HG02884 (cell line): ENCODE data around the gene MTFR1L.

Experiments used
- ATAC-seq: cut with Tn5 transposase; IDR thresholded peaks from one replicate; pipeline ENCODE4 v1.9.1; 2021; ENCODE audit warnings: mild to moderate bottlenecking, moderate library complexity; ENCODE audit not compliant: unreplicated experiment

Gene MTFR1L

DNA sequence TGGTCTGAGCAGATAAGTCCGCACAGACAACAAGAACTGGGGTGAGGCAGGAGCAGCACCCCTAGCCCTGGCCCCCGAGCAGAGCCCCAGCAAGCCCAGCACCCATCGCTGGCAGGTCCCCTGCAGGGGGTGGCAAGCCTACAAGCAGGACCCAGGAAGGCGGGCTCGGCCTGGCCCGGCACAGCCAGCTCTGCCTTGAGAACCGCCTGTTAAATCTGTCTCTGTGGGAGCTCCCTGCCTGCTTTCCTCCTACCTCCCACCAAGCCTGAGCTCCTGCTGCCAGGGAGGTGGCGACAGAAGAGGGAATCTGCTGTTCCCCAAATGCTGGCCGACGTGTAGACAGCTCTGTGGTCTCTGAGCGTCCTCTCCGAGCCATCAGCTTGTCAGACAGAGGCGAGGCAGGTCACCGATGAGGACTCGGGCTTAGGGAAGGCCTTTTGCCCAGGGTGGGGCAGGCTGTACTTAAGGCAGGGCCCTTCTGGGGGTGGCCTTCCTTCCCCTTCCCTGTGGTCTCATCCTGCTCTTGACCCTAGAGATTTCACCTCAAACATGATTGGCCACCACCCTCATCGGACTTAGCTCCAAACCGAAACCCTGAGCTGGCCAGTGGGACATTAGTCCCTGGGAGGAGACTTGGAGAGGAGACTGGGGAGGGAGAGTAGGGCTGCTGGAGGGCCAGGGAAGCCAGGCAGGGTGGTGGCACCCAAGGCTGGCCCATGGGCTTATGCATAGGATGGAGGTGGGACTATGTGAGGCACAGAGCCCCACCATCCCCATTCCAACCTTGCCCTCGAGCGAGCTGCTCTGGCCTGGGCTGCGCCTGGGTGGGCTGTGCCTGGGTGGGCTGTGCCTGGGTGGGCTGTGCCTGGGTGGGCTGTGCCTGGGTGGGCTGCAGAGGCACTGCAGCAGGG lies 12.0 kb upstream of the MTFR1L start:
- ATAC-seq: no peak

DNA sequence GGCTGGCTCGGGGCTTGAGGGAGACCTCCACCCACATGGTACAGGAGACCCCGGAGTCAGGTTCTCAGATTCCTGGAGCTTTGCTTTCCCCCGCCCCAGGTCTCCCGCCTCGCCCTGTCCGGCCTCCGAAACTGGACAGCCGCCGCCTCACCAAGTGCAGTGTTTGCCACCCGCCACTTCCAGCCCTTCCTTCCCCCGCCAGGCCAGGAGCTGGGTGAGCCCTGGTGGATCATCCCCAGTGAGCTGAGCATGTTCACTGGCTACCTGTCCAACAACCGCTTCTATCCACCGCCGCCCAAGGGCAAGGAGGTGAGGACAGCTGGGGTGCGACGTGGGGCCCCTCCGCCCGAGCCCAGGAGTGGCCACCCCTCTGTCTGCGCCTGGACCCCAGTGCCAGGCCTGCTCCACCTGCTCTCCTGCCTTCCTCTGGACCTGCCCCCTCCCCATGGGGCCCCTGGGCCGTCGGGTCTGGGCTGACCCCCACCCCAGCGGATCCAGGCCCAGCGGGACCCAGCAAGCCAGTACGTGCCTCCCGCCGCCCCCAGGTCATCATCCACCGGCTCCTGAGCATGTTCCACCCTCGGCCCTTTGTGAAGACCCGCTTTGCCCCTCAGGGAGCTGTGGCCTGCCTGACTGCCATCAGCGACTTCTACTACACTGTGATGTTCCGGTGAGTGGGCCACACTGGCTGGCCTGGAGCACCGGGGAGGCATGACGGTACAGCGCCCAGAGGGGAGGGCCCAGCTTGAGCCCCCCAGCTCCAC lies 11.1 kb upstream of the MTFR1L start:
- ATAC-seq: no peak

DNA sequence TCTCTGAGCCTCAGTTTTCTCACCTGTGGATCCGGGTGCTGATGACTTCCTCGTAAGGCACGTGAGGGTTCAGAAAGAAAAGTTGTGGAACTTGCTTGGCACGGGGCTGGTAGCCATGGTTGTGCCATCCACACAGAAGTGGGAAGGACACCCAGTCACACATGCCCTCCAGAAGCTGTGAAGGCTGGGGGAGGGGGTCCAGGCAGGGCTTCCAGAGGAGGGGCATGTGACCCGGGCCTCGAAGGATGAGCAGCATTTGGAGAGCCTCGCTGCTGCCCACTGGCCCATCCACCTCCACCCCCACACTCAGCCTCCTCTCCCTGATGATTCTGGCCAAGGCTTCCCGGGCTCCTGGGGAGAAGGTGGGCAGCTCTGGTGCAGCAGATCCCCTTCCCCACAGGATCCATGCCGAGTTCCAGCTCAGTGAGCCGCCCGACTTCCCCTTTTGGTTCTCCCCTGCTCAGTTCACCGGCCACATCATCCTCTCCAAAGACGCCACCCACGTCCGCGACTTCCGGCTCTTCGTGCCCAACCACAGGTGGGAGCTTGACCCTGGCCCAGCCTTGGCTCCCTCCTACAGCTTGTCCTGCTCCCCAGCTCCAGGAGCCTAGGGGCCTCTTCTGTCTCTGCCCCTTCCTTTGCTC lies 10.3 kb upstream of the MTFR1L start:
- no peak for ATAC-seq

DNA sequence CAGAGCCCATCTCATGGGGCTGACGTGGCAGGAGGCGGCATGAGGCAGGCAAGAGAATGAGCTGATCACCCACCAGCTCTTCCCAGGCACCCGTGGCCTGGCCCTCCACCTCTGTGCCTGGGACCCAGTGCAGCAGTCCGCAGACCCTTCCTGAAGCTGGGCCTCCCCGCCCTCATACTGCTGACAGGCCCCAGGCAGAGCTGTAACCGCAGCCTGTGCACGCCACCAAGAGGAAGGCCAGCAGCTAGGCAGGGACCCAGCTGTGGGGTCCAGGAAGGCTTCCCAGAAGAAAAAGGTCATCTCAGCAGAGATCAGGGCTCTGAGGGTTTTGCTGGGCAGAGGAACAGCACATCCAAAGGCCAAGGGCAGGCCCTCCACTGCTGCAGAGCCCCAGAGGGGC lies 9.8 kb upstream of the MTFR1L start:
- ATAC-seq: no peak

DNA sequence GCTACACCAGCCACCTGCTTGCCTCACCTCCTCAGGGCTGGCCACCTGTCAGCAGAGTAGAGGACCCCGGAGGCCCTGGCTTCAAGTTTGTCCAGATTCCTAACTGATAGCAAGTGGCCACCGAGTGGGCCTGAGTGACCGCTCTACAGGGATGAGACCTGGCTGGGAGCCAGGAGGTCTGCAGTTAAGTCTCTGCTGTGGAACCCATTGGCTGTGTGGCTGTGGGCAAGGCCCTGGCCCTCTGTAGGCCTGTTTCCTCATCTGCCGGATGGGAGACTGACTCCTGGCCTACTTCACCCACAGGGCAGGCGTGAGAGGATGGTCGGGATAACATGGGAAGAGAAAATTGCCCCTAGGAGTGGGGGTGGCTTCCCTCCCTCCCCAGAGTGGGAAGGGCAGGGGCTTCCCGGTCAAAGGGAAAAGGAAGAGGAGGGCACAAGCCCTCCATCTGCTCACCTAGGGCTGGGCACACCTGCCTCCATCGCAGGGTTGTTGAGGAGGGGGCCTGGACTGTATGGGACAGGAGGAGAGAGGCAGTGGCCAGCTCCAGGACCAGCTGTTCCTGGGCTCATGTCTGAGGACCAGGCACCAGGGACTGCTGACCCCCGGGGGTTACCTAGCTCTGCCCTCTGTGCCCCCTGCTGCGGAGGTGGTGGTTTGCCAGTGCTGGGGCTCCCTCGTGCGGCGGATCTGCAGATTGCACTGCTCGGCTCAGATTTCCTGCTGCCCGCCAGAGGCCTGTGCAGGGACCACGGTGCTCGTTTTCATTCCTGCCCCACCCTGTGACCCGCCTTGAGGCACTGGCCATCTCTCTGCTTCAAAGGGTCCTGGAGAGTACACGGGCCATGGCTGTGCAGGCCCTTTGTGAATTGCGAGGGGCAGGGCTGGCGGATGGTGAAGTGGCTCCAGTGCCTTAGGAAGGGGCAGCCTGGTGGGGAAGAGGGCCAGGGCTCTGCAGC lies 9.1 kb upstream of the MTFR1L start:
- ATAC-seq: no peak

DNA sequence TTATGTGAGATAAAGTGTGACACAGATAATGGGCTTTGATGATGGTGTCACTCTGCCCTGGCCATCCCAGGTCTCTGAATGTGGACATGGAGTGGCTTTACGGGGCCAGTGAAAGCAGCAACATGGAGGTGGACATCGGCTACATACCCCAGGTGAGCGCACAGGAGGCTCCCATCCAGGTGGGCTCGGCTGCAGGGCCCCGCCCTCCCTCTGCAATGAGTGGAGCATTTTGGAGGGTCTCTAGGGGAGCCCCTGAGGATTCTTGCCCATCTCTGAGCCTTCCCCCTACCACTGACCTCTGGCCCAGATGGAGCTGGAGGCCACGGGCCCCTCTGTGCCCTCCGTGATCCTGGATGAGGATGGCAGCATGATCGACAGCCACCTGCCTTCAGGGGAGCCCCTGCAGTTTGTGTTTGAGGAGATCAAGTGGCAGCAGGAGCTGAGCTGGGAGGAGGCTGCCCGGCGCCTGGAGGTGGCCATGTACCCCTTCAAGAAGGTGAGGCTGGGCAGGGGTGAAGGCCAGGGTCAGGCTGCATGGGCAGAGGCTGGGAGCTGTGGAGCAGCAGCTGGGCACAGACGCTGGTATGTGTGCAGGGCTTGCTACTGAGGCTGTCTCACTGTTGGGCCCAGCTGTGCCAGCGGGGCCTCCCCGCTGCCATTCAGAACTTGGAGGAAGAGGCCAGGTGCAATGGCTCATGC lies 8.2 kb upstream of the MTFR1L start:
- no peak for ATAC-seq

DNA sequence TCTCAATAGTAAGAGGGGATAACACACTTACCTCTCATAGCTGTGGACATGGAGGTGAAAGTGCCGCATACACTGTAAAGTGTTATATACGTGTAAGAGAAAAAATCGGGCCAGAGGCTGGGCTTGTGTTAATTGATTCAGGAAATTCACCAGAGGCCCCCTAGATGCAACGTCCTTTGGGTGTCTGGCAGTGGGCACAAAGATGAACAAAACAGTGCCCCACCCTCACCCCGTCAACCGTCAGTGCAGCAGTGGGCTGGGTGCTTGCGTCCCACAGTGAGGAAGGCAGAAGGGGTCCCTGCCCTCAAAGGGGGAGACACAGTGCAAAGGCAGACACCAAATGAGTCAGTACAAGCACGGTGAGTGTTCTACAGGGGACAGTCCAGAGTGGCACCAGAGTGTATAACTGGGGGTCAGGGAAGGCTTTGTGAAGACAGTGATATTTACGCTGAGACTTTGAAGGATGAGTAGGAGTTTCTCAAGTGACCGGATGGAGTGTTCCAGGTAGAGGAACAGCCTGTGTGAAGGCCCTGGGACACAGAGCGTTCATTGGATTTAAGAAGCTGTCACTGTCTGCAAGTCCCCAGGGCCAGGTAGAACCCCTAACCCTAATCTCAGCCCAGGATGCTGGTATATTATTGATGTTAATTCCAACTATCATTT lies 6.6 kb upstream of the MTFR1L start:
- ATAC-seq: no peak

DNA sequence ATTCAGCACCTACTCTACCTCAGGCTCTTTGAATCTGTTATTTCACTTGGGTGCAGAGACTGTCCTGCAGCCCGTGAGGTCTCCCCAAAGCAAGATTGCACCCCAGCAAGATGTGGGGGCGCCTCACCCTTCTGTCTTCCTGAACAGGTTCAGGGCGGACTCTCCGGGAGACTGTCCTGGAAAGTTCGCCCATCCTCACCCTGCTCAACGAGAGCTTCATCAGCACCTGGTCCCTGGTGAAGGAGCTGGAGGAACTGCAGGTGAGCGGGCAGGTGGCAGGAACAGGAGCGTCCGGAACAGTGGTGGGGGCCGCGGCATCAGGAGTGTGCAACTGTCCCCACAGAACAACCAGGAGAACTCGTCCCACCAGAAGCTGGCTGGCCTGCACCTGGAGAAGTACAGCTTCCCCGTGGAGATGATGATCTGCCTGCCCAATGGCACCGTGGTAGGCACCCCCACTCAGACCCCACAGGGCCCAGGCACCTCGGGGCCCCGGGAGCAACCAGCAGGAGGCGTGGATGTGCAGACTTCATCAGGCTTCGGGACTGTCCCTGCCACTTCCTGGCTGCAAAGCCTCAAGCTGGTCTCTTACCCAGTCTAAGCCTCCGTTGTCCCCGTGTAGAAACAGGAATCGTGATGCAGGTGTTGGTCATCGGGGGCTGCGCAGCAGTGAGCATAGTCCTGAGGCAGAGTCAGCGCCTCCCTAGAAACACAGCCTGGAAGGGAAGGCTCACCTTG lies 5.9 kb upstream of the MTFR1L start:
- no peak for ATAC-seq

DNA sequence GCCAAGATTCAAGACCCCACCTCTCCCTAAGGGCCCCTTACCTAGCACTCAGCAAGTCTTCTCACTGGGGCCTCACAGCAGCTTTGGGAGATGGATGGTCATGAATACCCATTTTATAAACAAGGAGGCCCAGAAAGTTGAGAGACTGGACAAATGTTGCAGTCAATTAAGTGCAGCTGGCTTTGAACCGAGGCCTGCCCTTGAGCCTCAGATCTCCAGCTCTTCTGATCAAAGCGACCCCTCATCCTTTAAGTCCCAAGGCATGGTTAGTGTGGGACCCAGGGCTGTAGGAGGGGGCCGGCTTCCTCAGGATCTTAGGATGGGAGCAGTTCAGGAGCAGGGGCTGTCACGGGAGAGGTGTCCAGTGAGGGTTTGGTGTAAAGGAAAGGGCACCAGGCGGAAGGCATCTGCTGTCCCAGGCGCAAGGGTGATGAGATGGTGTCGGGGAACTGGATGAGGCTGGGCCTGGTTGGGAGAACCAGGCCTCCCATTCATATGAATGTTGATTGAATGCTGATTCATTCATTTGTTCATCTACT lies 5.1 kb upstream of the MTFR1L start:
- ATAC-seq: no peak

DNA sequence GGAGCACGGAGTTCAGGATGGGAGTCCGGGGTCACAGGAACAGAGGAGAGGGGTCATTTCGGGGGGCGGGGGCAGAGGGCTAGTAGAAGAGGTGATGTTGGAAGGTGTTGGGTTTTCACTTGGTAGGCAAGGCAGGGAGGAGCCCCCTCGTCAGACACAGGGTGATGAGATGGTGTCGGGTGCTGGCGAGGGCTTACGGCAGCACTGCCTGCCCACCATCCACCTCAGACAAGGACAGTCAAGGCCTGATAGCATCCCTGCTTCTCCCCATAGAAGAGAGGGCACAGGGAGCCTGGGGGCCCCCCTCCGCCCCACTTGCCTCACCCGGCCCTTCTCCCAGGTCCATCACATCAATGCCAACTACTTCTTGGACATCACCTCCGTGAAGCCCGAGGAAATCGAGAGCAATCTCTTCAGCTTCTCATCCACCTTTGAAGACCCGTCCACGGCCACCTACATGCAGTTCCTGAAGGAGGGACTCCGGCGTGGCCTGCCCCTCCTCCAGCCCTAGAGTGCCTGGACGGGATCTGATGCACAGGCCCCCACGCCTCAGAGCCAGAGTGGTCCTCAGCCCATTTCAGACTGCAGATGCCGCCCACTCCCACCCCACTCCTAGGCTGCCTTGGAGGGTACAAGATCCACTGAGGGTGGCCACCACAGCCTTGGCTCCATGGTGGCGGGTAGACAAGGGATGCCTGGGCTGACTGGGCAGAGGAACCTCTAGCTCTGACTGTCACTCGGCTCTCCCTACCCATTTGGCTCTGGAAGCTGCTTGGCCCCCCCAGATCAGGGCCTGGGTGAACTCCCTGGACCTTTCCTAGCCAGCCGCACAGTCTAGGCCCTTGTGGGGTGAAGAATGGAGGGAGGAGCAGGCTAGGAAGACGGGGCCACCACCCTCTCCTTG lies 4.3 kb upstream of the MTFR1L start:
- ATAC-seq: no peak

DNA sequence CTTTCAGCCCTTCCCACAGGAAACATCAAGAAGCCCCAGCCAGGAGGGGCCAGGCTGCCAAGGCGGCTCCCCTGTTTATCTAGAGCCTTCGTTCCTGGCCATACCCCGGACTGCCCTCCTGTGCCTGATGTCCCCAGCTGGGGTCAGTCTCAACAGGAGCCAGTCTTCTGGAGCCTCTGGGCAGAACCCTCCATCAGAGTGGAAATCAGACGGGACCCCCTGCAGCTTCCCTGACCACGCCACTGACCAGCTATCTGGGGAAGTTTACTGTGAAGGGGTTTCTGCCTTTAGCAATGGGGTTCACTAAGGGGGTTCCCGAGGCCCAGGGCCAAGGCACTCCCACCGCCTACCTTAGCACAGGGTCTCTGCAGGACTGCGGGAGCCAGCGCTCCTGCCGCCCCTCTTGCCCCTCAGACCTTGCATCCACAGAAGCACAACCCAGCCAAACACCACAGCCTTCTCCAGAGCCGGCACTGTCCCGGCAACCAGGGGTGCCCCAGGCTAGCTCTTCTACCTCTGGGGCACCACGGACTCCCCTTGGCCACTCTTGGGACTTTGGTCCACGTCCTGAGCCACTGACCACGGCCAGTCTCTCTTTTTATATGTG lies 3.5 kb upstream of the MTFR1L start:
- ATAC-seq: no peak

DNA sequence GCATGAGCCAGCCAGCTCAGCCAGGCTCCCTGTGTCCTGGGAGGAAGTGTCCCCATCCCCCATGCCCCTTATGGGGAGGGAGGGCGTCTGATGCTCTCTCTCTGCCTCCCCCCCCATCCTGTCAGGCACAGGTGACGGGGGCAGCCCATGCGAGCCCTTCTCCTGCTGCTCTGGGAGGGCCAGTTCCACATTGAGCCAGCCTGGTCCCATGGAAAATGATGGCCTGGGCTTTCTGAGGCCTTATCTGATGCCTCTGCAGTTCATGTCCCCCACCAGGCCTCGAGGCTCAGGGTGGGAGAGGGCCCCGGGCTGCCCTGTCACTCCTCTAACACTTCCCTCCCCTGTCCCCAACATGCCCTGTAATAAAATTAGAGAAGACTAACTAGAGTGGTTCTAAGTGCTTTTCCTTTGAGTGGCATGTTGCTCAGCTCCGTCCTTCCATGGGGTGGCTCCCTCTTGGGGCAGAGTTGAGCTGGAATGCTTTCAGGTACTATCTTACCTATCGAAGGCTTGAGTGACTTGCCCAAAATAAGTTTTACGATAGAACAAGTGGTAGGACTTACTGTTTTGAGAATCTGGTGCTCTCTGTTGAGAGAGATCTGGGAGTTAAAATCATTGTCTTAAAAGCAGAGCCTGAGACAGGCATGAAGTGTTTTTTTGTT lies 1.8 kb upstream of the MTFR1L start:
- ATAC-seq: no peak

DNA sequence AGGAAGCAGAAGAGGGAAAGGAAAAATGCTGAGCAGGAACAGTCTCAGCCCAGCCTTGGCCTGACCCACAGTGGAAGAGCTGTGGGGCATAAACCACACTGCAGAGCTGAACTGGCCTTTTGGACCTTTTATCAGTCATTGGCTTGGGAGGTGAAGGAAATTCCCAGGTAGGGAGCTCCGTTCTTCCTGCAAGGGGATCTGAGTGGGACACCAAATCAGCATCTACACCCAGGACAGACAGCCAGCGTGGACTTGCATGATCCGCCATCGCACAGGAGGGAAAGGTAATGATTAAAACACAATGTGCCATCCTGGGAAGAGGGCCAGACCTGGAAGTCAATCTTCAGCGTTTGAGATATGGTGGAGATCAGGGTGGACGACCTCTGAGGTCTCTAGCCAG lies 1.2 kb upstream of the MTFR1L start:
- no peak for ATAC-seq

DNA sequence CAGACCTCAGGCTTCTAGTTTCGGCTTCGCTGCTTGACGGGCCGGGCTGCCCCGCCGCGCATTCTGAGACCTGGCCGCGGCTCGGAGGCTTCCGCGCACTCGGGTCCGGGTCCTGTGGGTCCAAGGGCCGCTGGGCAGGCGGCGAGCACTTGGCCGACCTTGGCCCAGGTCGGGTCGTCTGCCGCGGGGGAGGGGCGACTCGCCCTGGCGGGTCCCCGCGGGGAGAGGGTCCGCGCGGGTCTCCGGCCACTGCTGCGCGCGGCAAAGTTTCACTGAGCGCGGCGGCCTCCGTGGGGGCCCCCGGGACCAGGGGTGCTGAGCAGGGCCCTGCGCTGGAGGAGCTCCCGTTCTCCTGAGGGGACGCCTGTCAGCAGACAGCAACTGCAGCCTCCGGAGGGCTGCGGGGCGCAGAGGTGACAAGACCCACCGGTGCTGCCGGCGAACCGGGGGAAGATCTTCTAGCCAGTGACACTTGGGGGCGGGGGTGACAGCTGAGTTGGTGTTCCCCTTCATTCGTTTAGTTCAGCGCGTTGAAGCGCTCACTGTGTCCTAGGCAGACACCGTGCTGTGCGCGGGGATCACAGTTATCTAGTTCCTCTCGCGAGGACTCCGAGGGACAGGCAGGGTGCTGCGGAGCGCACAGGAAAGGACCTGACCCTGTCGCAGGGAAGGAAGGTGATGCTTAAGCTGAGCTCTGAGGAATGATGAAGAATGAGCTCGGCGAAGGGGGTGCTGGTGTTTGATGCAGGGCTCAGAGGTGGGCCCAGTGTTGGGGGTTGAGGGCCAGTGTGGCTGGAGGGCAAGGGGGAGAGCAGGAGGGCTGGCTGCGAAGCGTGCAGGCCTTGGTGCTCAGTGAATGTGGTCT lies 725 bp downstream of the MTFR1L start:
- ATAC-seq: peak; percentile 39

DNA sequence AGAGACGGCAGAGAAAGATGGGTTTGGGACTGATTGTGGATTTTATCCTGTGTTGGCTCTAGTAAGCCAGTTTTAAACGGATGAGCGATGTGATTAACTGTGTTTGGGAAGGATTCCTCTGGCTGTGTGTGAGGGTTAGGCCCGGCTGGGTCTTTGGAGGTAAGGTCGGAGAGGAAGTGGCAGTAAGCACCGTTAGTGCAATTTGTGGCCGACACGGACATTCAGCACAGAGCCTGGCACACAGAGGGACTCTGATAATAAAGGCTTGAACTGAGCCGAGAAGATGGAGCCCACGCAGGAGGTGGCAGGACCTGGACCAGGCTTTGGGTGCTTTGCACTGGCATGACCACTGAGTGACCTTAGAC lies 1.3 kb downstream of the MTFR1L start:
- ATAC-seq: no peak

DNA sequence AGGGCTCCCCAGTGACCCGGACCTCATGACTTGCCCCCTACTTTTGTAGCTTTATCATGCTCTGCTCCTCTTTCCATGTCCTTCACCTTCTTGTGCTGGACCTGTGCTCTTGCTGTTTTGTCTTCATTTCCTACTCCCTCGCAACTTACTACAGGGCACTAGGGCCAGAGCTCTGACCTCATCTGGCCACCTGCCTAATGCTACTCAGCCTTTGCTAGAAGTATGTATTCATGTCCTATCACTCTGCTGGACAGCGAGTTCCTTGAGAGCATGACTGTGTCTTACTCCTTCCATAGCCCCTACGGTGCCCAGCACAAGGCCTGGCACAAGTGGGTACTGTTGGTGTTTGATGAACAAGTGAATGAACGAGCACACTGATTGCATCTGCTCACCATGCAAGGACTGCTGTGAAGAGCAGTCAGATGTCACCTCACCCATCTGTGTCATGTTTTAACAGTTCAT lies 1.9 kb downstream of the MTFR1L start:
- no peak for ATAC-seq
